Measurements from ENCODE around the gene ZRANB3.

DNA sequence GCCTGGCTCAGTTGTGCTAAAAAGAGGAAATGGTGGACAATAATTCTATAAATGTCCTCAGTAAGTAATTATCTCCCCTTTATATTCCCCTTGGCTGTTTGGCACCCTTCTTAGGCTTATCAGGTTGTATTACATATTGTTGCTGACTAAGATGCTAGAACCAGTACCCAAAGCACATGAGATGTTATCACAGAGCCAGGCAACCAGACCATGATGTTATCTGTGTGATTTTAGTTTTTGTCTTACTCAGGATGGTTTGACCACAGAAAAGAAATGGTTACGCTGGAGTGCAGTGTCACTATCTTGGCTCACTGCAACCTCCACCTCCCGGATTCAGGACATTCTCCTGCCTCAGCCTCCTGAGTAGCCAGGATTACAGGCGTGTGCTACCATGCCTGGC is 15.4 kb upstream of the ZRANB3 start:
- TF ChIP-seq, protein P1, sequence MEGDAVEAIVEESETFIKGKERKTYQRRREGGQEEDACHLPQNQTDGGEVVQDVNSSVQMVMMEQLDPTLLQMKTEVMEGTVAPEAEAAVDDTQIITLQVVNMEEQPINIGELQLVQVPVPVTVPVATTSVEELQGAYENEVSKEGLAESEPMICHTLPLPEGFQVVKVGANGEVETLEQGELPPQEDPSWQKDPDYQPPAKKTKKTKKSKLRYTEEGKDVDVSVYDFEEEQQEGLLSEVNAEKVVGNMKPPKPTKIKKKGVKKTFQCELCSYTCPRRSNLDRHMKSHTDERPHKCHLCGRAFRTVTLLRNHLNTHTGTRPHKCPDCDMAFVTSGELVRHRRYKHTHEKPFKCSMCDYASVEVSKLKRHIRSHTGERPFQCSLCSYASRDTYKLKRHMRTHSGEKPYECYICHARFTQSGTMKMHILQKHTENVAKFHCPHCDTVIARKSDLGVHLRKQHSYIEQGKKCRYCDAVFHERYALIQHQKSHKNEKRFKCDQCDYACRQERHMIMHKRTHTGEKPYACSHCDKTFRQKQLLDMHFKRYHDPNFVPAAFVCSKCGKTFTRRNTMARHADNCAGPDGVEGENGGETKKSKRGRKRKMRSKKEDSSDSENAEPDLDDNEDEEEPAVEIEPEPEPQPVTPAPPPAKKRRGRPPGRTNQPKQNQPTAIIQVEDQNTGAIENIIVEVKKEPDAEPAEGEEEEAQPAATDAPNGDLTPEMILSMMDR (conservative IDR thresholded peaks at IDR 0.05; ENCODE audit: low read length): no peak
- TF ChIP-seq EZH2phosphoT487 (IDR thresholded peaks at IDR 0.05; ENCODE audit: borderline replicate concordance, low read depth, low read length): no peak

All from OCI-LY7 (cell line).